Measurements from ENCODE around the gene CRAT. TPM values are rescaled to one million over a fixed set of nuclear protein-coding genes. Genes with fewer than 3 reads are reported as not detected.

The CRAT gene
- total RNA-seq, 2 donors from 2014 or later: 21.4 to 23.8 TPM

GRCh38 chr9:129068990-129069861 is 41.4 kb downstream of the CRAT start:
- H3K9me3 Mint-ChIP-seq: no peaks in the 10 kb centered on the region
- H3K27ac Mint-ChIP-seq: peak overlapping the region; percentile 78
- H3K27me3 Mint-ChIP-seq (ENCODE audit: low read depth): no peaks in the 10 kb centered on the region

GRCh38 chr9:129068110-129068509 is 42.5 kb downstream of the CRAT start:
- Mint-ChIP-seq H3K27ac (peak overlapping the region; percentile 78), H3K36me3 (ENCODE audit: insufficient read depth in 2 of 2) (peaks cover 3 to 7% of the 10 kb centered on the region in 2 donors), H3K27me3 (ENCODE audit: low read depth) (no peaks in the 10 kb centered on the region), H3K9me3 (no peaks in the 10 kb centered on the region), H3K4me3 (peak overlapping the region; percentile 1 to 51), H3K4me1 (ENCODE audit: low read depth) (peaks cover 27% of the 10 kb centered on the region)
- ATAC-seq (replicated peaks in 1 of 2) (no peak), DNase-seq (no peak)

More at GRCh38 chr9:129068990-129069861, 41.4 kb downstream of the CRAT start:
- H3K4me1 Mint-ChIP-seq (ENCODE audit: low read depth): peaks cover 30% of the 10 kb centered on the region
- H3K36me3 Mint-ChIP-seq (ENCODE audit: insufficient read depth in 2 of 2): peaks cover 3 to 4% of the 10 kb centered on the region in 2 donors
- H3K4me3 Mint-ChIP-seq: peak overlapping the region; percentile 27 to 51
- DNase-seq: peak; percentile 56 to 67
- ATAC-seq (replicated peaks in 1 of 2): peak; percentile 88 to 91

DNA sequence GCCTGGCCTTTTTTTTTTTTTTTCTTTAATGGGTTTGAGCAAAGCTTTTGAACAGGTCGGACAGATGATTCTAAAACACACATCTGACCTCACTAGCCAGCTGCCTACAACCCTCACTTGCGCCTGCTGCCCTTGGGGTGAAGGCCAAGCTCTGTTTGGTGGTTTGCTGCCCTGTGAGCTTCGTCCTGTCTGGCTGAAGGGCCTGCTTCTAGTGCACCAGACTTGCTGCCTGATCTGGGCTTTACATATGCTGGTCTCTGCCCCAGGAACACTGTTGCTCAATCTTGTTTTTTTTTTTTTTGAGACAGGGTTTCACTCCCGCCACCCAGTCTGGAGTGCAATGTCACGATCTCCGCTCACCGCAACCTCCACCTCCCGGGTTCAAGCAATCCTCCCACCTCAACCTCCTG is 46.1 kb downstream of the CRAT start:
- H3K27ac Mint-ChIP-seq: no peak overlapping the region
- peaks cover 3 to 7% of the 10 kb centered on the region in 2 donors for H3K36me3 Mint-ChIP-seq (ENCODE audit: insufficient read depth in 2 of 2)
- peaks cover 19% of the 10 kb centered on the region for H3K4me1 Mint-ChIP-seq (ENCODE audit: low read depth)
- no peaks in the 10 kb centered on the region for H3K9me3 Mint-ChIP-seq
- H3K27me3 Mint-ChIP-seq (ENCODE audit: low read depth): no peaks in the 10 kb centered on the region
- no peak for DNase-seq
- no peak for ATAC-seq (replicated peaks in 1 of 2)
- H3K4me3 Mint-ChIP-seq: no peak overlapping the region

- Mint-ChIP-seq H3K36me3 (ENCODE audit: insufficient read depth in 2 of 2) (peaks cover 5 to 7% of the 10 kb centered on the region in 2 donors), H3K4me3 (no peak overlapping the region), H3K27me3 (ENCODE audit: low read depth) (no peaks in the 10 kb centered on the region), H3K4me1 (ENCODE audit: low read depth) (peaks cover 5% of the 10 kb centered on the region), H3K27ac (no peak overlapping the region), H3K9me3 (no peaks in the 10 kb centered on the region)
- no peak for DNase-seq
- ATAC-seq (replicated peaks in 1 of 2): no peak
Observed at GRCh38 chr9:129063061-129063460, 47.5 kb downstream of the CRAT start.

DNA sequence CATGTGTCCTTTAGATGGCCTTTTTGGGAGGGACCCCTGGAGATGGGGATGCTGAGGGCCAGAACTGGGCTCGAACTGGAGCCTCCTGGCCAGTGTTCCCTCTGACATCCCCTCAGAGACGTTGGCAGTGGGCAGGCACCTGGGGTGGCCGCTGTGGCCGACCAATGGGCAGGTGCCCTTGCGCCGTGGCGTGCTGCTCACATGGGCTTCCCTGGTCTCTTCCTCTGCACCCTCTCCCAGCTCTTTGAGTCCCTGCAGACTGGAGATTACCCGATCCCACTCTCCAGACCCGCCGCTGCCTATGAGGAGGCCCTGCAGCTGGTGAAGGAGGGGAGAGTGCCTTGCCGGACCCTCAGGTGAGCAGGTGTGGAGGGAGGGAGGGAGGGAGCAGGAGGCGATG is 49.6 kb downstream of the CRAT start:
- no peaks in the 10 kb centered on the region for H3K4me1 Mint-ChIP-seq (ENCODE audit: low read depth)
- H3K27me3 Mint-ChIP-seq (ENCODE audit: low read depth): no peaks in the 10 kb centered on the region
- H3K4me3 Mint-ChIP-seq: no peak overlapping the region
- DNase-seq (no peak), ATAC-seq (replicated peaks in 1 of 2) (no peak)
- H3K9me3 Mint-ChIP-seq: no peaks in the 10 kb centered on the region
- peaks cover 5 to 7% of the 10 kb centered on the region in 2 donors for H3K36me3 Mint-ChIP-seq (ENCODE audit: insufficient read depth in 2 of 2)
- no peak overlapping the region for H3K27ac Mint-ChIP-seq

DNA sequence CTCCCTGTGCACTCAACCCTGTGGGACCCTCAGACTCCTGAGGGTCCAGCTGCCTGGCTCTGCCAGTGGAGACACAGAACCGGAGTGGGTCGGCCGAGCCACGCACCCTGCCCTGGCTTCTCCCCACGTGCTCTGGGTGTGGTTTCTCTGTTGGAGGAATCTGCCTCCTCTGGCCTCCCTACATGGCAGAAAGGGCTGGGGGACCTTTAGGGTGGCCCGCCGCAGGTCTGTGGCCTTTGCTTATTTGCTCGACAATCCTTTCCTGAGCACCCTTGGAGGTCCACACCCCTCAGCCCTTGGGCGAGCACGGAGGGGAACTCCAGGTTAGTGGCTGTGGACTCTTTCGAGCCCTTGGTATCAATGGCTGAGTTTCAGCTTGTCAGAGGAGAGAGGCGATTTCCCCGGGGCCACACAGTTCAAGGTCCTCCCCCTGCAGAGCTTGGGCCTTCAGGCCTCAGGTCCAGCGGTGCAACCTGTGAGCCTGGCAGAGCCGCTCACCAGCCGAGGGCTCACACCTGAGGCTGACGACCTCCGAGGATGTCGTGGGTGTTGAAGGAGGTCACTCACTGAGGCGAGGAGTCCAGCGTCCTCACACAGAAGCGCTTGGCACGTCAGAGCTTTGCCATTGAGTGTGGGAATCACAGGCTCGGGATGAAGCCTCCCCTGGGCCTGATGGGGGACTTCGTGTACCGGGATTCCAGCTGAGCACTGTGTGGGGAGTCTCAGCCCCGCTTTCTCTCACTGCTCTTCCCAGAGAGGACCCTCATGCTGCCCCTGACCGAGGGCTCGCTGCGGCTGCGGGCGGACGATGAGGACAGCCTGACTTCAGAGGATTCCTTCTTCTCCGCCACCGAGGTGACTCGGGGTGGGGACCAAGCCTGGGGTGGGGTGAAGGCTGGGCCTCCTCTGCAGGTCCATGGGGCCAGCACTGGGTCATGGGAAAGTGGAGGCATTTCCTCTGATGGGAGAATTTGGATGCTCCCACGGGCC is 50.5 kb downstream of the CRAT start:
- Mint-ChIP-seq H3K4me1 (ENCODE audit: low read depth) (no peaks in the 10 kb centered on the region), H3K27ac (no peak overlapping the region), H3K4me3 (no peak overlapping the region), H3K9me3 (no peaks in the 10 kb centered on the region), H3K27me3 (ENCODE audit: low read depth) (no peaks in the 10 kb centered on the region), H3K36me3 (ENCODE audit: insufficient read depth in 2 of 2) (peaks cover 2 to 4% of the 10 kb centered on the region in 2 donors)
- ATAC-seq (replicated peaks in 1 of 2) (no peak), DNase-seq (no peak)

GRCh38 chr9:129058965-129059795 is 51.4 kb downstream of the CRAT start:
- Mint-ChIP-seq H3K27me3 (ENCODE audit: low read depth) (no peaks in the 10 kb centered on the region), H3K9me3 (no peaks in the 10 kb centered on the region), H3K4me3 (no peak overlapping the region), H3K27ac (no peak overlapping the region), H3K36me3 (ENCODE audit: insufficient read depth in 2 of 2) (peaks cover 2 to 4% of the 10 kb centered on the region in 2 donors), H3K4me1 (ENCODE audit: low read depth) (no peaks in the 10 kb centered on the region)
- DNase-seq (no peak), ATAC-seq (replicated peaks in 1 of 2) (no peak)

DNA sequence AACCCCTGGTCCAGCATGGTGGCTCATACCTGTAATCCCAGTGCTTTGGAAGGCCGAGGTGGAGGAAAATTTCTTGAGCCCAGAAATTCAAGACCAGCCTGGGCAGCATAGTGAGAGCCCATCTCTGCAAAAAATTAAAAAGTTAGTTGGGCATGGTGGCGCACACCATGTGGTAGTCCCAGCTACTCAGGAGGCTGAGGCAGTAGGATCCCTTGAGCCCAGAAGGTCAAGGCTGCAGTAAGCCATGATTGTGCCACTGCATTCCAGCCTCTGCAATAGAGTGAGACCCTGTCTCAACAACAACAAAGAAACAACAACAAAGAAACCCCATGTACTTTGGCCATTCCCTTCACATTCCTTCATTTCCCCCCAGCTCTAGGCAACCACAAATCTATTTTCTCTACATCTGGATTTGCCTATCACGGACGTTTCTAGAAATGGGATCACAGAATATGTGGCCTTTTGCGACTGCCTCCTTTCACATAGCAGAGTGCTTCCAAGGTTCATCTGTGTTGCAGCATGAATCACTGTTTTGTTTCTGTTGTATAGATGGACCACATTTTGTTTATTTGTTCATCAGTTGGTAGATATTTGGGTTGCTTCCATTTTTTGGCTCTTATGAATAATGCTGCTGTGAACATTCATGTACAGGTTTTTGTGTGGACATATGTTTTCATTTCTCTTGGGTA is 56.3 kb downstream of the CRAT start:
- no peaks in the 10 kb centered on the region for H3K9me3 Mint-ChIP-seq
- H3K4me3 Mint-ChIP-seq: no peak overlapping the region
- DNase-seq: no peak
- H3K27ac Mint-ChIP-seq: no peak overlapping the region
- no peaks in the 10 kb centered on the region for H3K27me3 Mint-ChIP-seq (ENCODE audit: low read depth)
- H3K36me3 Mint-ChIP-seq (ENCODE audit: insufficient read depth in 2 of 2): no peaks in the 10 kb centered on the region
- H3K4me1 Mint-ChIP-seq (ENCODE audit: low read depth): no peaks in the 10 kb centered on the region
- no peak for ATAC-seq (replicated peaks in 1 of 2)

DNA sequence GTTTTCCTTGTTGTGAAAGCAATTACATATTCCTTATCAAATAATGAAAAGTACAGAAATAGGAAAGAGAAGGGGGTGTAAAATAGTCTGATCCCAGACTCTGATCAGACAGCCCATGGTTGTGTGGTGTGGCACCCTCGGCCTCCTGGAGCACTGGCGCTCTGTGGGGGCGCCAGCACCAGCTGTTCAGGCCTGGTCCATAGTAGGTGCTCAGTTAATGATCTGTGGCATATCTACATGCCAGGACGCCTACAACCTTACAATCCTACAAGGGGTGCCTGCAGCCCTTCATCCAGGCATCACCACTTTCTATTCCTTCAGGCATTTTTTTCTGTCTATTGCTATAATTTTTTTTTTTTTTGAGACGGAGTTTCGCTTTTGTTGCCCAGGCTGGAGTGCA is 57.6 kb downstream of the CRAT start:
- Mint-ChIP-seq H3K4me1 (ENCODE audit: low read depth) (no peaks in the 10 kb centered on the region), H3K4me3 (no peak overlapping the region), H3K36me3 (ENCODE audit: insufficient read depth in 2 of 2) (no peaks in the 10 kb centered on the region), H3K27ac (no peak overlapping the region), H3K9me3 (no peaks in the 10 kb centered on the region), H3K27me3 (ENCODE audit: low read depth) (no peaks in the 10 kb centered on the region)
- ATAC-seq (replicated peaks in 1 of 2): no peak
- DNase-seq: no peak

DNA sequence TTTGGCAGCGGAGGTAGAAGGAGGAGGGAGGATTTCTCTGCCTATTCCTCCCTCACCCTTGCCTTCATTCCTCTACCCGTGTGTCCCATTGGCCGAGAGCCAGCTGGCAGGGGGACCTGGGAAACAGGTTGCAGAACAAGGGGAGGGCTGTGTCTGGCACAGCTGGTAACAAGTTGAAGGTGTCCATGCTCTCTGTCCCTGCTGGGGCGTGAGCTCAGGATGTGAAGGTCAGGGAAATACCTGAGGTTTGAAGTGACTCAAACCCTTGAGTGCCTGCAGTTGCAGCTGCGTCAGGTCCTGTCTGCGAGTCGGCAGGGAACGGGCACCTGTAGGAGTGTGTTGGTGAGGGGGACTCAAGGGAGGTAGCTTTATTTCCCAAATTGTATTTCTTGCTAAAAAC is 58.0 kb downstream of the CRAT start:
- Mint-ChIP-seq H3K36me3 (ENCODE audit: insufficient read depth in 2 of 2) (no peaks in the 10 kb centered on the region), H3K27ac (no peak overlapping the region), H3K9me3 (no peaks in the 10 kb centered on the region), H3K4me1 (ENCODE audit: low read depth) (no peaks in the 10 kb centered on the region), H3K4me3 (no peak overlapping the region), H3K27me3 (ENCODE audit: low read depth) (no peaks in the 10 kb centered on the region)
- ATAC-seq (replicated peaks in 1 of 2) (no peak), DNase-seq (no peak)
